LNCaP clone FGC (cell line): ENCODE results near the gene NDRG3.
"Not testable (repeated sequence)": the region's sequence is repeated elsewhere in the genome, so short reads cannot be mapped to it uniquely, and the experiment has no call there.

Experiments used
- DNase-seq: peaks from one replicate; pipeline ENCODE4 v3.0.0-alpha.2; 2011; ENCODE audit warnings: low read depth
- H3K4me3 ChIP-seq: 2 replicates; pipeline ENCODE4 v1.5.1; 2011; ENCODE audit warnings: mild to moderate bottlenecking, low read depth, low read length, control low read depth
- CTCF ChIP-seq: IDR thresholded peaks from 2 replicates; pipeline ENCODE4 v1.5.1; 2012; ENCODE audit warnings: mild to moderate bottlenecking; ENCODE audit not compliant: control insufficient read depth, insufficient read depth; ENCODE audit errors: extremely low read depth

The NDRG3 gene

DNA sequence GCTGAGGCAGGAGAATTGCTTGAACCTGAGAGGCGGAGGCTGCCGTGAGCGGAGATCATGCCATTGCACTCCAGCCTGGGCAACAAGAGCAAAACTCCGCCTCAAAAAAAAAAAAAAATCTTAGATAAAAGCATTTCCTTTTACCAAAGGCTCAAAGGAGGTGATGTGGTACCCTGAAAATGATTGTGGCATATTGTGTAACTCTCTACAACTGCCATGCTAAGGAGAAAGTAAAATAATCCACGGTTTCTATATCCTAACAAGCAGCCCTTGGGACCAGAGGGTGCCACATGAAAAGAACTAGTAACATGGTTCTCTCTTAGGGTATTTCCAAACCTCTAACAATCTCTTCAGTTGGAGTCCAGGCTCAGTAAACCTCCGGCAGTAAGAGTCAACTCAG is 61.1 kb downstream of the NDRG3 start:
- no peak for DNase-seq
- H3K4me3 ChIP-seq, result no peak overlapping the region
- TF ChIP-seq CTCF, result no peak

DNA sequence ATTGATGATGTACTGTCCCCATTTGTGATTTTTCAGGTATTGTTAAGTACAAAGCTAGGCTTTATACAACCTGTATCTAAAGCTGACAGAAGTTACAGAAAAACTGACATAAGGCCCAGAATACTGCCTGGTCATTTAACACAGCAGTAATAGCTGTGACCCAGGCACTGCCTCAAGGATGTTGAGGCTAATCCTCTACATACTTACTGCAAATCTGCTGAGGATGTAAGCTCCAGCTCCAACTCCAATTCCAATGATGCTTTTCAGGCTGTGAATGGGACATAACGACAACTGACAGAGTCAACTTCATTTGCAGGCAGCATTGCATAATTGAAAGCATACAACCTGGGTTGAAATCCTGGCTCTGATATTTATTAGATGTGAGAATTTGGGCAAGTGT is 63.6 kb downstream of the NDRG3 start:
- no peak for DNase-seq
- no peak for TF ChIP-seq CTCF
- no peak overlapping the region for H3K4me3 ChIP-seq

DNA sequence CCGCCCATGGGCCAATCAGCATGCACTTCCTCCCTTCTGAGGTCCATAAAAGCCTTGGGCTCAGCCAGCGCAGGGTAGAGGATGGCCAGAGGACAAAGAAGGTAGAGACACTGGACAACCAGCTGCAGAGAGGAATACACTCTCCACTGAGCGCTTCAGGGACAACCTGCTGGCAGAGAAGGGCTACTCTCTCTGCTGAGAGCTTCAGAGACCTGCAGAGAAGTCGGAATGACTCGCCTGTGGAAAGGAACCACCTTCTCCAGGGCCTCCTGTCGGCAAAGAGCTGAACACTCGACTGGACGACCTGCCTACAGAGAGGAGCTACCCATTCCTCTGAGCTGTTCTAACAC is 68.5 kb downstream of the NDRG3 start:
- no peak overlapping the region for H3K4me3 ChIP-seq
- no peak for TF ChIP-seq CTCF
- no peak for DNase-seq

DNA sequence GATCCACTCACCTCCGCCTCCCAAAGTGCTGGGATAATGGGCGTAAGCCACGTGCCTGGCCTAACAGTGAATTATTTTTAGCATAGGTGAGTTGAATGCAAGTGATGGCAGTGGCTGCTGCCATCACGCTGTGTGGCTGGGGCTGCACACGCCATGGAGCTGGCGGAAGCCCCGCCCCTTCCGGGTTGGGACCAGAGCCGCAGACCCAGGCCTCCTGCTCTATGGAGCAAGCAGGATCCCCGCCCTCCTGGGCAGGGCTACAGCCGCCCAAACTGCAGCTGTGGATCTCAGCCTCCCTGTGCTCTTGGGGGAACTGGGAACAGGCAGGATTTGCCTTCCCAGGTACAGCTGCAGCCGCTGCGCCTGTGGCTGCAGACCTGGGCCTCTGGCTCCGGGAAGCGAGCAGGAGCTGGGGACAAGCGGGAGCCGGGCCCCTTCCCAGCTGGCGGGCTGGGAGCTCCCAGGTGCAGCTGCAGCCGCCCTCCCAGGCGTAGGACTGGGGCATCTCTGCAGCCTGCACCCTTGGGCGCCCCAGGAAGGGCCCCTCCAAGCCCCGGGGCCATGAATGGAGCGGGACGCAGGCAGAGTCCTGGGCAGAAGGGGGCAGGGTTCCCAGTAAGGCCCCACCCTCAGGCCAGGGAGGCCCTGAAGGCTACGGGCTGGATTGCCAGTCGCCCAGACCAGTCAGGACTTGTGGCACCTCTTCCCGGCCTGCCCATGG is 69.0 kb downstream of the NDRG3 start:
- H3K4me3 ChIP-seq, result no peak overlapping the region
- no peak for DNase-seq
- TF ChIP-seq CTCF, result no peak

- not testable (repeated sequence) for H3K4me3 ChIP-seq
Observed at GRCh38 chr20:36675545-36675944, 70.3 kb downstream of the NDRG3 start.

DNA sequence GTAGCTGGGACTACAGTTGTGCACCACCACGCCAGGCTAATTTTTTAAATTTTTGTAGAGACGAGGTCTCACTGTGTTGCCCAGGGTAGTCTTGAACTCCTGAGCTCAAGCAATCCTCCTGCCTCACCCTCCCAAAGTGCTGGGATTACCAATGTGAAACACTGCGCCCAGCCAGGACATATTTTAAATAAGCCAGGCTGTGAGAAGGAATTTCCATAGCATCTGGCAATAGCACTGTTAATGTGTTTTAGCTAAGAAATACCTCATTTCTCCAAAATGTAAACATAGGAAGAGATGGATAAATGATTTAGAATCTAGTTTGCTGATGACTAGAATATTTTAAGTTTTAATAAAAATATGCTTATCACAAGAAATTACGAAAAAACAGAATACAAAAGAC is 72.9 kb downstream of the NDRG3 start:
- no peak for TF ChIP-seq CTCF
- no peak overlapping the region for H3K4me3 ChIP-seq
- DNase-seq, result no peak

More at GRCh38 chr20:36675545-36675944, 70.3 kb downstream of the NDRG3 start:
- not testable (repeated sequence) for DNase-seq

- no peak for TF ChIP-seq CTCF
- H3K4me3 ChIP-seq, result no peak overlapping the region
- DNase-seq, result no peak
Observed at GRCh38 chr20:36670665-36671357, 75.1 kb downstream of the NDRG3 start.
